ENCODE measurements around the gene TCEA2. TPM values are rescaled to one million over a fixed set of nuclear protein-coding genes. Genes with fewer than 3 reads are reported as not detected.

Gene TCEA2
- total and polyA plus RNA-seq, 11 donors, result 19.2 to 52.1 (median 42.6) TPM

- Histone ChIP-seq H3K9me3 (no peaks in the 10 kb centered on the region), H3K4me3 (no peak overlapping the region), H3K27ac (no peak overlapping the region), H3K36me3 (peaks cover 0 to 5% (median 0%) of the 10 kb centered on the region in 9 donors), H3K27me3 (peaks cover 13 to 53% (median 32%) of the 10 kb centered on the region in 9 donors), H3K4me1 (peaks cover 0 to 14% (median 7%) of the 10 kb centered on the region in 12 donors)
- DNase-seq, result peak in 2 of 5 donors; percentile 18 to 36
- 86 to 89% (median 87%) methylated on average over 16 to 21 of the region's 21 CpGs for WGBS, 4 donors
- ATAC-seq, result no peak
- TF ChIP-seq POLR2A (IDR thresholded peaks at IDR 0.05) (no peak), CTCF (IDR thresholded peaks at IDR 0.05) (no peak)
- intact Hi-C loops (cut with DNase I), result no loop called here
Observed at GRCh38 chr20:64099086-64099786, 36.2 kb downstream of the TCEA2 start.

- peak in 3 of 5 donors; percentile 3 to 21 (median 20) for DNase-seq
- no peak overlapping the region for H3K27ac ChIP-seq
- H3K4me3 ChIP-seq, result no peak overlapping the region
- H3K9me3 ChIP-seq, result no peaks in the 10 kb centered on the region
- peaks cover 13 to 54% (median 32%) of the 10 kb centered on the region in 9 donors for H3K27me3 ChIP-seq
- peaks cover 0 to 14% (median 7%) of the 10 kb centered on the region in 12 donors for H3K4me1 ChIP-seq
- no peak for TF ChIP-seq CTCF (IDR thresholded peaks at IDR 0.05)
- TF ChIP-seq POLR2A (IDR thresholded peaks at IDR 0.05), result no peak
- intact Hi-C loops (cut with DNase I), result no loop called here
- WGBS, 4 donors, result 76 to 86% (median 85%) methylated on average over 12 to 14 of the region's 14 CpGs
- ATAC-seq, result no peak
- peaks cover 0 to 5% (median 0%) of the 10 kb centered on the region in 9 donors for H3K36me3 ChIP-seq
Observed at GRCh38 chr20:64099880-64100565, 37.0 kb downstream of the TCEA2 start.

- DNase-seq (peak in 1 of 5 donors; percentile 5), ATAC-seq (no peak)
- H3K27ac ChIP-seq, result no peak overlapping the region
- no peaks in the 10 kb centered on the region for H3K9me3 ChIP-seq
- H3K36me3 ChIP-seq, result peaks cover 0 to 5% (median 0%) of the 10 kb centered on the region in 9 donors
- TF ChIP-seq POLR2A (IDR thresholded peaks at IDR 0.05) (no peak), CTCF (IDR thresholded peaks at IDR 0.05) (no peak)
- H3K27me3 ChIP-seq, result peaks cover 13 to 54% (median 32%) of the 10 kb centered on the region in 9 donors
- intact Hi-C loops (cut with DNase I), result no loop called here
- no peak overlapping the region for H3K4me3 ChIP-seq
- peaks cover 0 to 14% (median 7%) of the 10 kb centered on the region in 12 donors for H3K4me1 ChIP-seq
- WGBS, 4 donors, result 71 to 80% (median 74%) methylated on average over 4 of the region's 4 CpGs
Observed at GRCh38 chr20:64100566-64100888, 37.5 kb downstream of the TCEA2 start.

- TF ChIP-seq CTCF (IDR thresholded peaks at IDR 0.05) (no peak), POLR2A (IDR thresholded peaks at IDR 0.05) (no peak)
- 78 to 87% (median 86%) methylated on average over 5 to 9 of the region's 9 CpGs for WGBS, 4 donors
- Histone ChIP-seq H3K27ac (no peak overlapping the region), H3K4me3 (no peak overlapping the region), H3K4me1 (peaks cover 0 to 14% (median 7%) of the 10 kb centered on the region in 12 donors), H3K9me3 (no peaks in the 10 kb centered on the region), H3K27me3 (peaks cover 13 to 48% (median 32%) of the 10 kb centered on the region in 9 donors), H3K36me3 (peaks cover 0 to 5% (median 0%) of the 10 kb centered on the region in 9 donors)
- DNase-seq, result peak in 1 of 5 donors; percentile 4
- intact Hi-C loops (cut with DNase I), result no loop called here
- no peak for ATAC-seq
Observed at GRCh38 chr20:64100946-64101688, 38.1 kb downstream of the TCEA2 start.
